NCI-H1092 treated with DMSO at 0.1 percent for 48 hours (cell line): ENCODE measurements around the gene CDHR2.

Experiments used
- DNase-seq: peaks from one replicate; lab custom pipeline; 2025; lab: John Stamatoyannopoulos, UW

The CDHR2 gene

GRCh38 chr5:176619569-176620332 lies 70.6 kb downstream of the CDHR2 start:
- DNase-seq, result no peak

GRCh38 chr5:176620333-176620981 lies 71.3 kb downstream of the CDHR2 start:
- no peak for DNase-seq

GRCh38 chr5:176621661-176622079 lies 72.5 kb downstream of the CDHR2 start:
- no peak for DNase-seq

- DNase-seq, result no peak
These were observed 75.0 kb downstream of the CDHR2 start for GRCh38 chr5:176624142-176624541.

- DNase-seq, result no peak
These were observed 75.8 kb downstream of the CDHR2 start for GRCh38 chr5:176624938-176625337.

- no peak for DNase-seq
These were observed 76.4 kb downstream of the CDHR2 start for GRCh38 chr5:176625512-176625911.

GRCh38 chr5:176625966-176626875 lies 77.1 kb downstream of the CDHR2 start:
- DNase-seq, result no peak

- no peak for DNase-seq
These were observed 77.7 kb downstream of the CDHR2 start for GRCh38 chr5:176626876-176627236.

- no peak for DNase-seq
These were observed 78.4 kb downstream of the CDHR2 start for GRCh38 chr5:176627582-176627981.

- DNase-seq, result no peak
These were observed 79.5 kb downstream of the CDHR2 start for GRCh38 chr5:176628406-176629228.

- no peak for DNase-seq
These were observed 80.2 kb downstream of the CDHR2 start for GRCh38 chr5:176629317-176629852.

GRCh38 chr5:176629853-176630680 lies 80.9 kb downstream of the CDHR2 start, which contains the start of the genes EIF4E1B and SNCB:
Gene EIF4E1B, plus strand, starts transcription at chr5:176630675. Its CDS starts 12,113 bp downstream, at chr5:176642788.
Gene SNCB, minus strand, starts transcription at chr5:176630534. Its CDS starts 880 bp downstream, at chr5:176629654.
- DNase-seq, result peak; percentile 36

GRCh38 chr5:176630681-176631222 lies 81.6 kb downstream of the CDHR2 start:
- peak; percentile 29 for DNase-seq

GRCh38 chr5:176631383-176632200 lies 82.5 kb downstream of the CDHR2 start:
- peak; percentile 10 for DNase-seq

GRCh38 chr5:176632745-176633144 lies 83.6 kb downstream of the CDHR2 start:
- no peak for DNase-seq

- no peak for DNase-seq
These were observed 84.5 kb downstream of the CDHR2 start for GRCh38 chr5:176633598-176633997.

GRCh38 chr5:176636426-176636825 lies 87.3 kb downstream of the CDHR2 start:
- no peak for DNase-seq

- no peak for DNase-seq
These were observed 88.4 kb downstream of the CDHR2 start for GRCh38 chr5:176637556-176637955.

GRCh38 chr5:176638437-176638836 lies 89.3 kb downstream of the CDHR2 start:
- DNase-seq, result no peak
